Peyer's patch (tissue), 4 donors: ENCODE data around the gene ABCA2.

ENCODE experiments used
- POLR2A ChIP-seq, 2 donors: fragments of 450-650 bp; IDR thresholded peaks; one replicate each; pipeline ENCODE4 v1.5.1; 2017; ENCODE audit warnings: antibody characterized with exemption in 2 of 2, mild to moderate bottlenecking in 2 of 2, moderate library complexity in 2 of 2
- TF ChIP-seq, protein P1 (sequence below), 6 experiments: fragments of 450-650 bp in 4 of 6; fragments of 200-600 bp in 2 of 6; sonication (generic) in 1 of 6; IDR thresholded peaks; one replicate each; pipeline ENCODE4 v1.5.1; 2017 to 2019; ENCODE audit warnings: antibody characterized with exemption in 6 of 6, mild to moderate bottlenecking in 3 of 6, moderate library complexity in 1 of 6

DNA sequence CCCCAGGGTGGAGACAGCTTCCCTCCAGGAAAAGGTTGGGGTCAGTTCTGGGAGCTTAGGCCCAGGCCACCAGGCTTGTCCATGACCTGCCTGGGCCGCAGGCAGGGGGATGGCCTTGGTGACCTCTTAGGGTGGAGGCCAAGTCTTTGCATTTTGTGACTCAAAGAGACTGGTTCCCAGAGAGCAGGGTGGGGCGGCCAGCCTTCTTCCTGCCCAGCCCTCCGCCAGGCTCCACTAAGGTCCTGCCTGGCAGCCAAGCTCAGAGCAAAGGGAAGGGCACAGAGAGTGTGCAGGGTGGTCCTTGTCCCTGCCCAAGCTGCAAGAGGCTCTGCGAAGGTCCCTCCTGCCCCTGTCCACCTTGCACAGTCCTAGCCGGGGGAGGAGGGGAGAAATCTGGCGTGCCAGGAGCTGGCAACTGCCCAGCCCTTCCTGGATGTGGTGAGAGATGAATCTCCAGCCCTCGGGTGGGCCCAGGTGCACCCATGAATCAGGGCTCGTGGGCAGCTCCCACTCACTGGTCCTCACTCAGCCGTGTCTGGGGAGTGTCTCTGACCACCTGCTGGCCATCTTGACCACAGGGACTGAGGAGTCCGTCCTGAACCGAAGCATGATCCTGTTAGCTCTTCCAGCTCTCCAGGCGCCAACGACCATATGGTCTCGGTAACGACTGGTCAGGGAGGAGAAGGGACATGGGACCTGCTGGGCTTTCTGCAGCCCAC is 53.1 kb downstream of the ABCA2 start:
- TF ChIP-seq, protein P1, sequence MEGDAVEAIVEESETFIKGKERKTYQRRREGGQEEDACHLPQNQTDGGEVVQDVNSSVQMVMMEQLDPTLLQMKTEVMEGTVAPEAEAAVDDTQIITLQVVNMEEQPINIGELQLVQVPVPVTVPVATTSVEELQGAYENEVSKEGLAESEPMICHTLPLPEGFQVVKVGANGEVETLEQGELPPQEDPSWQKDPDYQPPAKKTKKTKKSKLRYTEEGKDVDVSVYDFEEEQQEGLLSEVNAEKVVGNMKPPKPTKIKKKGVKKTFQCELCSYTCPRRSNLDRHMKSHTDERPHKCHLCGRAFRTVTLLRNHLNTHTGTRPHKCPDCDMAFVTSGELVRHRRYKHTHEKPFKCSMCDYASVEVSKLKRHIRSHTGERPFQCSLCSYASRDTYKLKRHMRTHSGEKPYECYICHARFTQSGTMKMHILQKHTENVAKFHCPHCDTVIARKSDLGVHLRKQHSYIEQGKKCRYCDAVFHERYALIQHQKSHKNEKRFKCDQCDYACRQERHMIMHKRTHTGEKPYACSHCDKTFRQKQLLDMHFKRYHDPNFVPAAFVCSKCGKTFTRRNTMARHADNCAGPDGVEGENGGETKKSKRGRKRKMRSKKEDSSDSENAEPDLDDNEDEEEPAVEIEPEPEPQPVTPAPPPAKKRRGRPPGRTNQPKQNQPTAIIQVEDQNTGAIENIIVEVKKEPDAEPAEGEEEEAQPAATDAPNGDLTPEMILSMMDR (IDR thresholded peaks at IDR 0.05), result no peak
- TF ChIP-seq POLR2A (IDR thresholded peaks at IDR 0.05), result no peak
